G401 (cell line): ENCODE results near the gene RBM4B. TPM values are rescaled to one million over a fixed set of nuclear protein-coding genes. Genes with fewer than 3 reads are reported as not detected.

ENCODE experiments used
- DNase-seq: peaks from one replicate; pipeline ENCODE4 v3.0.0-alpha.2; 2015; ENCODE audit warnings: low spot score
- in situ Hi-C: cut with HindIII; loops from 2 replicates; pipeline ENCODE4 v1.10.0; 2016; ENCODE audit warnings: low sequenced_read_pairs, mixed read lengths
- total RNA-seq: library from RNA; depleted of rRNA; stranded (reverse); fragments of >200 nt; shearing (Covaris generic); gene quantifications from 2 replicates; pipeline ENCODE4 v1.2.3, GENCODE V29; 2014

Gene RBM4B
- total RNA-seq, 1 experiment from 2014 or later: 13.0 TPM

GRCh38 chr11:66708094-66708493 is 30.4 kb upstream of the RBM4B start:
- DNase-seq: no peak
- in situ Hi-C loops: no loop called here

- in situ Hi-C loops: no loop called here
- DNase-seq: no peak
Observed at GRCh38 chr11:66707486-66707885, 29.8 kb upstream of the RBM4B start.

- no peak for DNase-seq
- in situ Hi-C loops: no loop called here
Observed at GRCh38 chr11:66706989-66707388, 29.3 kb upstream of the RBM4B start.

- DNase-seq: no peak
- in situ Hi-C loops: no loop called here
Observed at GRCh38 chr11:66705587-66706335, 28.1 kb upstream of the RBM4B start.

GRCh38 chr11:66704659-66705360 is 27.1 kb upstream of the RBM4B start:
- in situ Hi-C loops: no loop called here
- no peak for DNase-seq

- in situ Hi-C loops: no loop called here
- DNase-seq: no peak
Observed at GRCh38 chr11:66701432-66702240, 23.9 kb upstream of the RBM4B start.

- in situ Hi-C loops: no loop called here
- no peak for DNase-seq
Observed at GRCh38 chr11:66700742-66701141, 23.1 kb upstream of the RBM4B start.

DNA sequence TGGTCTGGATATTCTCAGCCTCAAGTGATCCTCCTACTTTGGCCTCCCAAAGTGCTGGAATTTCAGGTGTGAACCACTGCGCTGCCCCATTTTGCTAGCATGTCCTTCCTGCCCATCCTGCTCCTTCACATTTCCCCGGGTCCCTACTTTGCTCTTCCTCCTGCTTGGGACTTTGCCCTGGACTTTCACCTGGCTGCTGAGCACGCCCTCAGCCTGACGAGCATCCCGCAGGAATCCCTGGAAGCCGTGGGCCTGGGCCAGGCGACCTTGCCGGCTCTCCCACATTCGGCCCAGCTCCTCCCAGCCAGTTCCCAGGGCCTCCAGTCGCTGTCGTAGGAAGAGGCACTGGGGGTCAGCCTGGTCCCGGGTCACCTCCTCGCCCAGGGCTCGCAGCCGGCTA is 22.6 kb upstream of the RBM4B start:
- in situ Hi-C loops: no loop called here
- DNase-seq: no peak

- DNase-seq: no peak
- in situ Hi-C loops: no loop called here
Observed at GRCh38 chr11:66698491-66698890, 20.8 kb upstream of the RBM4B start.

DNA sequence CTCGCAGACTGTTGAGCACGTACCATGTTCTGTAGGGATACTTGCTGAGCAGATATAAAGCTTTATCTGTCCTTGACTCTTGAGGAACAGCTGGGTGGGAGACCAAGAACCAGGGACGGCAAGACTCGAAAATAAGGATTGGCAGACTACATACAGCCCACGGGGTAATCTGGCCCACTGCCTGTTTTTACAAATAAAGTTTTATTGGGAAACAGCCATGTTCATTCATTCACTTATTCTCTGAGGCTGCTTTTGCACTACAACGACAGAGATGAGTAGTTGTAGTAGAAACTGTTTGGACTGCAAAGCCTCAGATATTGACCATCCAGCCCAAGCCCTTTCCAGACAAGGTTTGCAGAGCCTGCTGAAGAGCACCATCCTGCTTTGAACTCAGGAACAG is 20.3 kb upstream of the RBM4B start:
- in situ Hi-C loops: no loop called here
- DNase-seq: no peak

DNA sequence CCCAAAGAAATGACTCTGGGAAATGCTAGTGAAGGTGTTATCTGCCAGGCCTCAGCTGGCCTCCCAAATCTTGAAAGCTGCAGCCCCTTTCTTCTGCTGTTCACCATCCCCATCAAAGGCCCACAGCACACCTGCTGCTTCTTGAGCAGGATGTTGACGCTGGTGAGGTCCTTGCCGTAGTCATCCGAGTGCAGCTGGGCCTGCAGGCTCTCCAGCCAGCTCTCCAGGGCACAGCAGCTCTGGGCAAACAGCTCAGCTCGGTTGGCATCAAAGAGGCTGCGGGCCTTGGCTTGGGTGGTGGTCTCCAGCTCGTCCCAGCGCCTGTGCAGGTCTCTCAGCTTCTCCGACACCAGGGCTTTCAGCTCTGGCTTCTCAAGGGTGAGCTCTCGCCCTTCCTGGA is 18.5 kb upstream of the RBM4B start:
- in situ Hi-C loops: no loop called here
- DNase-seq: no peak

DNA sequence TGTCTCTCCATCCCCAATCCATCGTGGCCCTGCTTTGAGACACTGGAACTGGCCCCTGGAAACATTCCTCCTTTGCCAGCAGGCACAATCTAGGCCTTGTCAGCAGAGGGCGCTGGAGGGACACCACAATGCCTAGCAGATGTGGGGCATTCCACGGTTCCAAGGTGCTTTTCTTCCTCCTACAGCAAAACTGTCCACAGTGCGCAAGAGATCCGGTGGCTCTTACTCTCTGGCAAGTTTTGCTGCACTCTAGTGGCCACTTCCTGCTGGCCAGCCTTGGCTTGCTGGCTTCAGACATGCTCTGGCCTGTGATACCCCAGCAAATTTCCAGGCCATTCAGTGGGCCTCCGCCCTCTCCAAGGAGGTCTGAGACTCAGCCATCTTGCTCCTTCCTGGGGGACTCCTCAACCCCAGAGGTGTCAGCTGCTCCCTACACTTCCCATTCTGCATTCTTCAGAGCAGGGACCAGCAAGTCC is 17.1 kb upstream of the RBM4B start:
- peak; percentile 92 for DNase-seq
- in situ Hi-C loops: no loop called here

GRCh38 chr11:66694056-66694410 is 16.3 kb upstream of the RBM4B start:
- in situ Hi-C loops: no loop called here
- peak; percentile 57 for DNase-seq

DNA sequence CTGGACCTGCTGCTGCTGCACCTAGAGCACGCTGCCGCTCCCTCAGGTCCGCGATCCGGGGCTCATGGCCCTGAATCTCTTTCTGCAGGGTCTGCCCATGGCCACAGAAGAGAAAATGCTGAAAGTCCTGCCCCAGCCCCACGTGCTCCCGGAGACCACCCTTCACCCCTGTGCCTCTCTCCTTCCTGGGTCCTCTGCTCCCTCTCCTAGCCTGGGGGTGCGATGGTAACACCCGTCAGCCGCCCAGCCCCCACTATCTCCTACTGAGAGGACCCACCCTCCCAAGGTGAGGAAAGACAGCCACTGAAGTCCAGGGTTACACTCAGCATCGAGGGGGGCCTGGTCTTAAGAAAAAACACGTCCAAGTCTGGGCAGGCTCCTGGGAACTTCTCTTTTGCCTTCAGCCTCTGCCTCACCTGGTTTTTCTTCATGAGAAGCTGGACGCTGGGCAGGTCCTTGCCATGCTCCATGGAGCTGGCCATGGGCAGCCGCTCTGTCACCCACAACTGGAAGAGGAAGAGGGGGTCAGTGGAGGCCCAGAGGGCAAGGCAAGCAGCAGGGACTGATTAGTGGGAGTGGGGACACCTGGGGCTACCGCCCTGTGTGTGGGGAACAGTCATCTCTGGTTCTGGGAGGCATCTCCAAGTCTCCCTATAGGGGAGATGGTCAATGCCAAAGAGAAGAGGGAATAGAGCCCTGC is 15.8 kb upstream of the RBM4B start:
- in situ Hi-C loops: no loop called here

GRCh38 chr11:66692871-66693331 is 15.2 kb upstream of the RBM4B start:
- in situ Hi-C loops: no loop called here
- no peak for DNase-seq

More for the DNA sequence above, 15.8 kb upstream of the RBM4B start:
- DNase-seq: no peak

DNA sequence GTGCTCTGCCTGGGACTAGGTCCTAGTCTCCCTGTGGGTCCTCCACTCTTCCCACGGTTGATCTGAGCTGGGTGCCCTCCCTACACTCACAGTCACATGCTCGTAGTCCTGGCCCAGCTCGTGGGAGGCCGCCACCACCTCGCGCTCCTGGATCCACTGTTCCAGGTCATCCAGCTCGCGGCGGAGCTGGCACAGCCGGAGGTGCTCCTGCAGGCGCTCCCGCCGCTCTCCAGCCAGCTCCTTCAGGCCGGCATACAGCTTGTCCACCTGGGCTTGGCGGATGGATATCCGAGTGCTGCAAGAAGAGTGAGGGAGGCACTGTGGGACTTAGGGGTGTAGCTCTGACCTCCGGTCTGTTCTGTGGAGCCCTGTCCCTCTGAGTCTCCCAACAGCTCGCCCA is 14.8 kb upstream of the RBM4B start:
- peak; percentile 60 for DNase-seq
- in situ Hi-C loops: no loop called here

DNA sequence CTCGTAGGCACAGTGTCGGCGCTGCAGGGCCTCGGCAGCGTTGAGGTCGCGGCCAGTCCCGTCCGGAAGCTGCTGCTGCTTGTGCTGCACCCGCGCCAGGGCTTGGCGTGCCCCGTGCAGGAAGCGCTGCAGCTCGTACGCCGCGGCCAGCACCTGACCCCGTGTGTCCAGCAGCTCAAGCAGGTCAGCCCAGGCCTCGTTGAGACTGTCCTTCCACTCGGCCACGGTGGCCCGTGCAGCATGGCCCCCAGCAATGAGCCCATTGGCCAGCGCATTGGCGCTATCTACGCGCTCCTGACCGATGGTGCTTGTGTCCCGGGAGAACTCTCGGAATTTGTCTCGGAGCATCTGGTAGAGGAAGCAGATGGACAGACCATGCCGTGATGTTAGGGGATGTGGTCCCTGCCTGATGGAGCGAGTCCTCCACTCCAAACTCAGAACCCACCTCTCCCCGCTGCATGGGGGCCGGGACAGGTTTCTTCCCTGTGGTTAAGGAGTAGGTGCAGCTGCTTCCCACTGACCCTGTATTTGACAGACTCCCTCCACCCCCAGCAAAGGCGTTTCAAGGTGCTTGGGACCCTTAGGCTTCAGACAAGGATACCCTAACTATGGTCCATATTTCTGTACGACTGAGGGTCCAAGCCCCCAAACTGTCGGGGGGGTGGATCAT is 13.8 kb upstream of the RBM4B start:
- no peak for DNase-seq
- in situ Hi-C loops: no loop called here

GRCh38 chr11:66689661-66690590 is 12.2 kb upstream of the RBM4B start:
- peak; percentile 62 for DNase-seq
- in situ Hi-C loops: no loop called here
